Fibroblast of skin of right quadriceps (primary cell): Measurements from ENCODE around the gene ARMC5.
A peak's percentile ranks its signal among the peaks of the same experiment; 100 is the strongest.
"Not testable (repeated sequence)": the region's sequence is repeated elsewhere in the genome, so short reads cannot be mapped to it uniquely, and the experiment has no call there.

Experiments
- DNase-seq: peaks from one replicate; pipeline ENCODE4 v3.0.0-alpha.2; 2013

ARMC5 gene

DNA sequence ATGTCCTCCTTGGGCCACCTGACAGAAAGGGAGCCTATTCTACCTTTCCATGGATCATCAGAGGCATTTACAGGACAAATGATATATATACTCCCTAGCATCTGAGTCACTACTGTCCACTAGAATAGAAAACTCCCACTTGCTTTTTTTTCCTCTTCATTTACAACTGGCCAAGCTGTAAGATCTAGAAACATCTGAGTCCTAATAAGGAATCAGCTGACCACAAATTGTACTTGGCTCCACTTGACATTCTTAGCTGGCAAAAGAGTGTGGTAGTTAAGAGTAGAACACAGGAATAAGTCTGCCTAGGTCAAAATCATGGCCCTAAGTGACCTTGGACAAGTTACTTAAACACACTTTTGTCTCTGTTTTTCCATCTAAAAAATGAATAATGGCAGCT lies 43.7 kb downstream of the ARMC5 start:
- DNase-seq = no peak

DNA sequence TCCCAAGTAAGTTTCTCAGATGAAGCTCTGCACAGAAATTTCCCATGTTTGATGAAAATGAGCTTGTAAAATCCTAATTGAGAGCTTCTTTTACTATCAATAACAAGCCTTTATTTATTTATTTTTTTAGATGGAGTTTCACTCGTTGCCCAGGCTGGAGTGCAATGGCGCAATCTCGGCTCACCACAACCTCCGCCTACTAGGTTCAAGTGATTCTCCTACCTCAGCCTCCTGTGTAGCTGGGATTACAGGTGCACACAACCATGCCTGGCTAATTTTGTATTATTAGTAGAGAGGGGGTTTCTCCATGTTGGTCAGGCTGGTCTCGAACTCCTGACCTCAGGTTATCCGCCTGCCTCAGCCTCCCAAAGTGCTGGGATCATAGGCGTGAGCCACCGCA lies 44.3 kb downstream of the ARMC5 start:
- DNase-seq = not testable (repeated sequence)

GRCh38 chr16:31504159-31504558 lies 44.9 kb downstream of the ARMC5 start:
- no peak for DNase-seq

DNA sequence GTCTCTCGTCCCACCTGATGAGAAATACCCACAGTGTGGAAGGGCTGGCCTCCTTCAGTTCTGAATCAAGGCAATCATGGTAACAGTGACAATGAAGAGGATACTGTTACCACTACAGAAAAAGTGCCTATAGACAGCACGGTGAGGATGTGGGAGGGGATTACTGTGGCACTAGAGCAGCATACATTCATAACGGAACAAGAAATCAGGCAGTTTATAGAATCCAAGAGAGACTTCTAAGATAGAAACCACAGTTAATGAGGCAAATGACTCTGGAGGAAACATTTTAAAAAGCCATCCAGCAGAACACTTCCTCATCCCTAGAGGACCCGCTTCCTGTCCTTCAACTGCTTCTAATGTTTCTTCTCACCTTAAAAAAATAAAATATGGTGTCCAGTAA lies 46.2 kb downstream of the ARMC5 start:
- no peak for DNase-seq

- DNase-seq = no peak
Measured at GRCh38 chr16:31507617-31507928, 48.3 kb downstream of the ARMC5 start.

- peak; percentile 92 for DNase-seq
Measured at GRCh38 chr16:31507929-31508705, 48.8 kb downstream of the ARMC5 start, which contains the start of gene RUSF1. TSS of gene RUSF1 (minus strand) at chr16:31508391. CDS start at chr16:31508373, 18 bp downstream.

- peak; percentile 63 for DNase-seq
Measured at GRCh38 chr16:31508706-31509195, 49.5 kb downstream of the ARMC5 start.

GRCh38 chr16:31513126-31513525 lies 53.8 kb downstream of the ARMC5 start:
- peak; percentile 80 for DNase-seq

- DNase-seq = no peak
Measured at GRCh38 chr16:31513884-31514283, 54.6 kb downstream of the ARMC5 start.
